Measurements from ENCODE around the gene ENTPD7.
"Not testable (repeated sequence)": the region's sequence is repeated elsewhere in the genome, so short reads cannot be mapped to it uniquely, and the experiment has no call there.

ENTPD7 gene

DNA sequence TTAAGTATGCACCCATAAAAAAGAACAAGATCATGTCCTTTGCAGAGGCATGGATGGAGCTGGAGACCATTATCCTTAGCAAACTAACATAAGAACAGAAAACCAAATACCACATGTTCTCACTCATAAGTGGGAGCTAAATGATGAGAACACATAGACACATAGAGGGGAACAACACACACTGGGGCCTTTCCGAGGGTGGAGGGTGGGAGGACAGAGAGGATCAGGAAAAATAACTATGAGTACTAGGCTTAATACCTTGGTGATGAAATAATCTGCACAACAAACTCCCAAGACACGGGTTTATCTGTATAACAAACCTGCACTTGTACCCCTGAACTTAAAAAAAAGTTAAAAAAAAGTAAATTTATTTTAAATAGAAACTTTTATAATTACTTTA lies 86.9 kb downstream of the ENTPD7 start:
- not testable (repeated sequence) for DNase-seq (ENCODE audit: low read depth)

DNA sequence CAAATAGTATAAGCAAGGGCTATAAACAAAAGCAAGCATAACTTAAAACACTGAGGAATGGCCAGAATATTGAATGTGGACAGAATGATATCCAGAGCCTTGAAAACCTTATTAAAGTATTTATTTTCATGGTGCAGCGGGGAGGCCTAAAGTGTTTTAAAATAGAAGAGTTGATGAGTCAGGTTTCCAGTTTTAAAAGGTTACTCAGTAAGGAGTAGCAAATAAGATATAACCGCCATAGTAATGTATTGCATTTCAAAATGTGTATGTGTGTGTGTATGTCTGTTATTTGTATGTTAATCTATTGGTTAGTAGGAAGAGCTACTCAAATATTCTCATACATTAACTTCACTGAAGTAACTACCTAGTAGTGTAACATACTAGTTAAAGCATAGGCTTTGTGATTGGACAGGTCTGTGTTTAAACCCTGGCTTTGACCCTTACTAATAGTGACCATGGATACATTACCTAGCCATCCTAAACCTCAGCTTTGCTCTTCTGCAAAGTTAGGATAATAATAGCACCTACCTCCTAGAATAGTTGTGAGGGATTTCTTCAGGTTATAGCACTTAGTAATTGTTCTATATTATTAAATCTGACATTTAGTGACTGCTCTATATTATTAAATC lies 89.6 kb downstream of the ENTPD7 start:
- DNase-seq (ENCODE audit: low read depth): no peak

DNA sequence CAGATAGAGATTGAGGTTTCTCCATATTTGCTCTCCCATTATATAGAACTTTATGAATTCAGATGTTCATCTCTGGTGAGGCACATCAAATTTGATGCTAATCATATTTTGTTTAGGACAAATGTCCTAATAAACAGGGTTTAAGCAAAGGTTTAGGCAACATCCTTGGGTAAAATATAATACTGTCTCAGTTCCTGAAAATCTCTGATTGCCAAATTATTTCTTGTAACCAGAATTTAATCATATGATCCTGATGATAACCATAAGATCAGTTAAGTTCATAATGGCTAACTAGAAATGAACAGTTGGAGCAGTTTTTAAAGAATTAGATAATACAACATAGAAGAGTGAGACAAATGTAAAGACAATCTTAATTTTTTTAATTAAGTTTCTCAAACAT lies 91.3 kb downstream of the ENTPD7 start:
- no peak for DNase-seq (ENCODE audit: low read depth)

DNA sequence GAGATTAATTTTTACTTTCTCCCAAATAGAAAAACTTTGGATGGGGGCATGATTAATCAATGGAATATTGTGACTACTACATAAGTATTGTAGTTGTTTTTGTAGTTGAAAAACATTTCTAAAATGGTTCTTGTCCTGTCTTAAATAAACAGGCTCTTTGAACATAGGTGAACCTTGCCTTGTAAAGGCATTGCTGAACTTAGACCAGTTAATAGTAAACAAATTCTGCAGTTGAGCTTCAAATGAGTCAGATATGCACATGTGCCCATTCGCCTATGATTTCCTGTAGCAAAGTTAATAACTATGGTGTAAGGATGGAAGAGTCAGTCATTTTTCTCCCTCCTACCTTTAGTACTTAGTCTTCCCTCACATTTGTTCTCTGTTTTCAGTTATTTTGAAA lies 95.4 kb downstream of the ENTPD7 start:
- DNase-seq (ENCODE audit: low read depth): no peak

All from EH (cell line).